HepG2 (cell line): Measurements from ENCODE around the gene PGA3. TPM values are rescaled to one million over a fixed set of nuclear protein-coding genes. Genes with fewer than 3 reads are reported as not detected.
A peak's percentile ranks its signal among the peaks of the same experiment; 100 is the strongest.

ENCODE experiments used
- ATAC-seq: fragments of 200-7000 bp; cut with Tn5 transposase; 3 replicates; pipeline ENCODE4 v1.9.1; 2020; ENCODE audit warnings: mild to moderate bottlenecking, moderate library complexity
- BruUV-seq: library from RNA; stranded (reverse); fragments of 400-500 nt; replicated peaks from 2 replicates; lab custom pipeline; 2021; lab: Mats Ljungman, UMichigan
- CTCF ChIA-PET: fragments of 300-600 bp; formaldehyde crosslinking; extraction: SDS; loops from one replicate; lab custom pipeline; 2021; ENCODE audit warnings: low total read pairs, inconsistent platforms, low intra/inter-chr PET ratio; lab: Yijun Ruan, JAX
- POLR2A ChIA-PET: fragments of 350-600 bp; sonication (Branson Sonifier 250); formaldehyde crosslinking; loops from one replicate; lab custom pipeline; 2020; ENCODE audit warnings: antibody characterized with exemption, inconsistent platforms; lab: Yijun Ruan, JAX
- DNase-seq: peaks from one replicate; pipeline ENCODE4 v3.0.0-alpha.2; 2015; ENCODE audit warnings: low spot score
- FAIRE-seq: peaks from 3 replicates; lab custom pipeline; 2011; peaks lifted over from hg19 to GRCh38; lab: Jason Lieb, UNC
- H2AFZ ChIP-seq: one replicate; pipeline ENCODE4 v1.6.1; 2011; ENCODE audit warnings: low read length, inconsistent platforms
- H3K27ac ChIP-seq: fragments of 300-600 bp; 3 replicates; pipeline ENCODE4 v1.8.0; 2011; ENCODE audit warnings: mixed run types, mild to moderate bottlenecking, mixed read lengths, low read length, inconsistent platforms; ENCODE audit not compliant: insufficient read depth; ENCODE audit errors: extremely low read length
- H3K27me3 ChIP-seq, 2 experiments: fragments of 200-600 bp in 1 of 2; 2 replicates in 1 of 2; 3 replicates in 1 of 2; pipeline versions ENCODE4 v1.6.0 to v1.8.0; 2011; ENCODE audit warnings: low read length in 2 of 2, mild to moderate bottlenecking in 2 of 2, moderate library complexity in 2 of 2, inconsistent platforms in 1 of 2; ENCODE audit not compliant: insufficient read depth in 2 of 2, control insufficient read depth in 1 of 2
- H3K36me3 ChIP-seq, 2 experiments: fragments of 200-600 bp in 1 of 2; replicated peaks in 1 of 2; 2 replicates in 1 of 2; 3 replicates in 1 of 2; pipeline versions ENCODE4 v1.5.1 to v1.8.0; 2011; ENCODE audit warnings: low read length in 2 of 2, inconsistent platforms in 1 of 2; ENCODE audit not compliant: insufficient read depth in 2 of 2, control insufficient read depth in 1 of 2
- H3K4me1 ChIP-seq: 2 replicates; pipeline ENCODE4 v1.5.1; 2012; ENCODE audit warnings: low read length, inconsistent platforms; ENCODE audit not compliant: insufficient read depth
- H3K4me2 ChIP-seq: 2 replicates; pipeline ENCODE4 v1.6.0; 2011; ENCODE audit warnings: low read depth, low read length, inconsistent platforms
- H3K4me3 ChIP-seq, 3 experiments: fragments of 200-600 bp in 1 of 3; sonication (generic), shearing (Covaris generic) in 1 of 3; replicated peaks in 1 of 3; 2 replicates each; pipeline ENCODE4 v1.5.1; 2011 to 2016; ENCODE audit warnings: low read length in 3 of 3, inconsistent platforms in 2 of 3, low read depth in 2 of 3, mild to moderate bottlenecking in 2 of 3, control low read depth in 1 of 3, mixed read lengths in 1 of 3; ENCODE audit not compliant: insufficient read depth in 1 of 3
- H3K79me2 ChIP-seq: one replicate; pipeline ENCODE4 v1.6.1; 2011; ENCODE audit warnings: low read length, inconsistent platforms; ENCODE audit not compliant: insufficient read depth
- H3K9ac ChIP-seq: 2 replicates; pipeline ENCODE4 v1.6.0; 2011; ENCODE audit warnings: mild to moderate bottlenecking, low read depth, low read length, inconsistent platforms; ENCODE audit not compliant: insufficient read depth
- H3K9me3 ChIP-seq: 2 replicates; pipeline ENCODE4 v1.5.1; 2012; ENCODE audit warnings: mild to moderate bottlenecking, low read length
- H4K20me1 ChIP-seq: 2 replicates; pipeline ENCODE4 v1.6.0; 2011; ENCODE audit warnings: inconsistent platforms, mild to moderate bottlenecking, low read length, moderate library complexity; ENCODE audit not compliant: insufficient read depth
- NRL ChIP-seq: sonication (generic); formaldehyde crosslinking; IDR thresholded peaks from 2 replicates; pipeline ENCODE4 v1.5.0; 2020; ENCODE audit warnings: missing genetic modification reagents, mild to moderate bottlenecking, moderate library complexity, borderline replicate concordance
- RAD51 ChIP-seq: fragments of 450-650 bp; IDR thresholded peaks from 2 replicates; pipeline ENCODE4 v1.6.1; 2016; ENCODE audit warnings: borderline replicate concordance
- TEAD3 ChIP-seq: optimal IDR thresholded peaks from 2 replicates; pipeline ENCODE3; 2016; ENCODE audit warnings: borderline replicate concordance
- ZNF12 ChIP-seq: sonication (generic); formaldehyde crosslinking; IDR thresholded peaks from 2 replicates; pipeline ENCODE4 v1.5.0; 2020; ENCODE audit warnings: missing genetic modification reagents
- ZNF350 ChIP-seq: sonication (generic); formaldehyde crosslinking; IDR thresholded peaks from 2 replicates; pipeline ENCODE4 v1.4.0; 2020; ENCODE audit warnings: mild to moderate bottlenecking, low read depth, missing genetic modification reagents, borderline replicate concordance
- WGBS: methylation state at CpG from one replicate; pipeline ENCODE4 v1.1.6; 2017; ENCODE audit warnings: low lambda C conversion rate; 5-methylcytosine and 5-hydroxymethylcytosine counted together
- in situ Hi-C: cut with HindIII; loops from 2 replicates; pipeline ENCODE4 v1.10.0; 2017; ENCODE audit warnings: low pct_unique_long_range_greater_than_20kb; ENCODE audit not compliant: extremely low pct_ligation_motif_present
- intact Hi-C: fragments of 100-400 bp; cut with micrococcal nuclease; formaldehyde crosslinking; loops from one replicate; pipeline ENCODE4 v1.10.0; 2022; ENCODE audit not compliant: unreplicated experiment
- polyA plus RNA-seq, 8 experiments: library from polyadenylated mRNA; depleted of rRNA in 3 of 8; stranded (reverse) in 7 of 8; unstranded in 1 of 8; fragments of >200 nt; fragmentation: Illumina TruSeq in 4 of 8; extraction: Trizol in 4 of 8; gene quantifications; 2 replicates each; pipeline versions ENCODE4 v1.2.1 to v1.2.3, GENCODE V29; 2011 to 2016; ENCODE audit warnings: low read depth in 4 of 8, missing spikeins in 1 of 8, mixed read lengths in 1 of 8; ENCODE audit not compliant: insufficient read depth in 1 of 8
- total RNA-seq, 5 experiments: library from RNA; depleted of rRNA; stranded (reverse); fragments of >200 nt; fragmentation: Illumina TruSeq; extraction: Trizol; gene quantifications; 2 replicates each; pipeline ENCODE4 v1.2.3, GENCODE V29; 2016; ENCODE audit warnings: low read depth in 1 of 5

The PGA3 gene
- total and polyA plus RNA-seq, 2 of the 13 experiments (the other 11 are each of a cell fraction or from before 2014, with no cell fraction given): not detected

DNA sequence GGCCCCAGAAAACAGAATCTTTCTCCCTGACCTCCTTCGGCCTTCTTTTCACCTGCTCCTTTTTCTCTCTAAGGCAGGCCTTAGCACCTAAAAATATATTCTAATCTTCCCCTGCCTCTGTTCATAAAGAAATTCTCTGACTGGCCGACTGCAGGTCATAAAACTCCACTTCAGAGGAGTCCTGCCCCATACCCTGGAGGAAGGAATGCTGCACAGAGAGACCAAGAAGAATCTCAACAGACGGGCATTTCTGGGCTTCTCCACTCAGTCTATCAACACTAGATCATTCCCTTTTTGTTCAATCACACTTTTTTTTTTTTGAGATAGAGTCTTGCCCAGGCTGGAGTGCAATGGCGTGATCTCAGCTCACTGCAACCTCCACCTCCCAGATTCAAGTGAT, 19.7 kb upstream of the PGA3 start:
- Histone ChIP-seq H3K79me2 (no peaks in the 10 kb centered on the region), H3K4me3 (no peak overlapping the region), H2AFZ (no peak overlapping the region), H3K4me2 (no peak overlapping the region), H4K20me1 (no peaks in the 10 kb centered on the region), H3K27ac (no peak overlapping the region), H3K27me3 (peaks cover 0 to 3% of the 10 kb centered on the region in 2 experiments; a peak in 1 of 5 replicates), H3K36me3 (no peaks in the 10 kb centered on the region), H3K9me3 (no peaks in the 10 kb centered on the region), H3K4me1 (no peaks in the 10 kb centered on the region), H3K9ac (no peak overlapping the region)
- TF ChIP-seq ZNF350 (no peak), TEAD3 (CRISPR knock-in tag) (peak; percentile 55)
- intact Hi-C loops: no loop called here
- in situ Hi-C loops: no loop called here
- ATAC-seq (peak; percentile 42; the same call in 1 of the 3 replicates), DNase-seq (no peak), FAIRE-seq (no peak)
- BruUV-seq: no TSS peak
- ChIA-PET POLR2A (no interaction called here), CTCF (no interaction called here)
- WGBS: 10% methylated on average over 4 of the region's 4 CpGs

DNA sequence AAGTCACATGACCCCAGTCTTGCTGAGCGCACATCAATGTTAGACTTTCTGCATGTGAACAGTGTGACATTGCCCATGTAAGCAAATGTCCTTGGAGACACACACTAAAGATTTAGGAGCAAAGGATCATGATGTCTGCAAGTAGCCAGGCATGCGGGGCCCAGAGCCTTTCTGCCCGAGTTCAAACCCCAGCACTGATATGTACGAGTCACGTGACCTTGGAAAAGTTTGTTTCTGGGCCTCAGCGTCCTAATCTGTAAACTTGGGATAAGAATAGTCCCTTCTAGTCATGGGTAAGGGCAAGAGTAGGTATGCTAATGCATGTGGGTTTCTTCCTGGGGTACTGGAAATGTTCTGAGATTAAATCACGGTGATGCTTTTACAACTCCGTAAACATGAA, 16.8 kb upstream of the PGA3 start:
- Histone ChIP-seq H3K27ac (no peak overlapping the region), H3K4me1 (no peaks in the 10 kb centered on the region), H2AFZ (no peak overlapping the region), H3K79me2 (no peaks in the 10 kb centered on the region), H3K9me3 (no peaks in the 10 kb centered on the region), H3K27me3 (peaks cover 0 to 3% of the 10 kb centered on the region in 2 experiments; a peak in 2 of 5 replicates), H3K4me3 (no peak overlapping the region), H3K4me2 (no peak overlapping the region), H4K20me1 (no peaks in the 10 kb centered on the region), H3K9ac (no peak overlapping the region), H3K36me3 (no peaks in the 10 kb centered on the region)
- CTCF ChIA-PET: interaction anchor here (2.2 kb wide), 1 partner anchor 57 kb away, joined by 35 read pairs; no protein-coding TSS in a partner anchor
- POLR2A ChIA-PET: no interaction called here
- intact Hi-C loops: no loop called here
- TF ChIP-seq ZNF12 (no peak), RAD51 (peak; percentile 32; the same call in 1 of the 2 replicates), NRL (CRISPR knock-in tag) (no peak)
- DNase-seq: no peak
- BruUV-seq: no TSS peak
- in situ Hi-C loops: no loop called here
- FAIRE-seq: no peak
- ATAC-seq: no peak
- 56% methylated on average over 8 of the region's 8 CpGs for WGBS
